WTC11 (cell line): ENCODE measurements around the gene IQGAP2.
"Not testable (repeated sequence)": the region's sequence is repeated elsewhere in the genome, so short reads cannot be mapped to it uniquely, and the experiment has no call there.

Experiments used
- CREB1 ChIP-seq: sonication (generic); formaldehyde crosslinking; IDR thresholded peaks from 2 replicates; pipeline ENCODE4 v1.8.0; 2023; ENCODE audit warnings: mild to moderate bottlenecking, missing genetic modification reagents
- JUN ChIP-seq: sonication (generic); formaldehyde crosslinking; IDR thresholded peaks from 2 replicates; pipeline ENCODE4 v1.8.0; 2023; ENCODE audit warnings: mild to moderate bottlenecking, missing genetic modification reagents
- USF2 ChIP-seq: sonication (generic); formaldehyde crosslinking; IDR thresholded peaks from 2 replicates; pipeline ENCODE4 v1.8.1; 2023; ENCODE audit warnings: mild to moderate bottlenecking, missing genetic modification reagents, moderate library complexity

GRCh38 chr5:76680826-76681225 is 277.7 kb downstream of the IQGAP2 start:
- TF ChIP-seq CREB1 (CRISPR knock-in tag); USF2; JUN (CRISPR knock-in tag): not testable (repeated sequence)
